Peyer's patch (tissue), 4 donors: ENCODE measurements around the gene IKBKG. TPM values are rescaled to one million over a fixed set of nuclear protein-coding genes. Genes with fewer than 3 reads are reported as not detected.
"Not testable (repeated sequence)": the region's sequence is repeated elsewhere in the genome, so short reads cannot be mapped to it uniquely, and the experiment has no call there.

Experiments used
- DNase-seq, 3 donors: peaks; one replicate each; pipeline ENCODE4 v3.0.0-alpha.2; 2017 to 2019
- H3K27ac ChIP-seq, 4 donors: fragments of 200-600 bp; sonication (generic); one replicate each; pipeline ENCODE4 v1.5.1; 2016 to 2019
- H3K27me3 ChIP-seq, 2 donors: fragments of 200-600 bp; sonication (generic); one replicate each; pipeline ENCODE4 v1.5.1; 2019
- H3K36me3 ChIP-seq, 3 donors: fragments of 200-600 bp; sonication (generic); one replicate each; pipeline ENCODE4 v1.5.1; 2016 to 2019
- H3K4me1 ChIP-seq, 4 donors: fragments of 200-600 bp; sonication (generic); one replicate each; pipeline ENCODE4 v1.5.1; 2016 to 2019
- H3K4me3 ChIP-seq, 4 donors: fragments of 200-600 bp; sonication (generic); 1 replicate in 3 of 4; 2 replicates in 1 of 4; pipeline ENCODE4 v1.5.1; 2016 to 2019; ENCODE audit warnings: mild to moderate bottlenecking in 1 of 4
- H3K9me3 ChIP-seq, 4 donors: fragments of 200-600 bp; sonication (generic); one replicate each; pipeline ENCODE4 v1.5.1; 2016 to 2019; ENCODE audit warnings: mild to moderate bottlenecking in 1 of 4
- POLR2A ChIP-seq, 2 donors: fragments of 450-650 bp; IDR thresholded peaks; one replicate each; pipeline ENCODE4 v1.5.1; 2017; ENCODE audit warnings: antibody characterized with exemption in 2 of 2, mild to moderate bottlenecking in 2 of 2, moderate library complexity in 2 of 2
- total RNA-seq, 4 donors: library from RNA; depleted of rRNA; stranded (reverse); fragments of >200 nt; gene quantifications; one replicate each; pipeline ENCODE4 v1.1.0, GENCODE V29; 2016
- TF ChIP-seq, protein P1 (sequence below), 6 experiments: fragments of 450-650 bp in 4 of 6; fragments of 200-600 bp in 2 of 6; sonication (generic) in 1 of 6; IDR thresholded peaks; one replicate each; pipeline ENCODE4 v1.5.1; 2017 to 2019; ENCODE audit warnings: antibody characterized with exemption in 6 of 6, mild to moderate bottlenecking in 3 of 6, moderate library complexity in 1 of 6

Gene IKBKG
- total RNA-seq, 4 donors from 2014 or later = 11.9 to 74.3 (median 23.3) TPM

DNA sequence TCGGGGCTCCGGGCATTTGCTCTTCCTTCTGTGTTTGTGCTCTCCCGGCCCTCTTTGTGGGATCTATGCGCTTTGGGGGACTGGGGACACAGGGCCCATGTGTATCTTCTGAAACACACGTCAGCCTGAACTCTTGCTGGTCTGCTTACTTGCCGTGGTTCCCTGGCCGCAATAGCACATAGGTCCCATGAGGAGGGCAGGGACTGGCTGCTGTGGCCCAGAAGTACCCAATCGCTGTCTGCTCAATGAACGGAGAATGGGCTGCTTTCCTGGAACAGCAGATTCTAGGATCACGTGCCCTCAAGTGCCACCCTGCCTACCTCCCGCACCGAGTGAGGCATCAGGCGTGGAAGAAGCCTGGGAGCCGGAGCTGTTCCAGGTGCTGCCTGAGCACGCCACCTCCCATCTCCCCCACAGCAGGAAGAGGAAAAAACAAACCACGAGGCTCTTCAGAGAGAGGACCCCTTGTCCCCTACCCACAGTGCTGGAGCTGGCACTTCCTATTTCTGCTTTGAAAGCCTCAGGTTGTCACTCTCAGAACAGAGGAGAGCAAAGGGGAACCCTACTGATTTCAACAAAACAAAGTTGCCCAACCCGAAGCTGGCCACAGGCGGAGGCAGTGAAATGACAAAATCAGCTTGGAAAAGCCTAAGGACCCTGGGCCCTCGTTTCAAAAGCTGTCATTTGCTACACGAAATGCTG lies 4.5 kb upstream of the IKBKG start:
- Histone ChIP-seq H3K4me3 (no peak overlapping the region), H3K4me1 (peaks cover 0 to 10% (median 0%) of the 10 kb centered on the region in 4 donors)
- no peak for TF ChIP-seq POLR2A (IDR thresholded peaks at IDR 0.05)
- TF ChIP-seq, protein P1, sequence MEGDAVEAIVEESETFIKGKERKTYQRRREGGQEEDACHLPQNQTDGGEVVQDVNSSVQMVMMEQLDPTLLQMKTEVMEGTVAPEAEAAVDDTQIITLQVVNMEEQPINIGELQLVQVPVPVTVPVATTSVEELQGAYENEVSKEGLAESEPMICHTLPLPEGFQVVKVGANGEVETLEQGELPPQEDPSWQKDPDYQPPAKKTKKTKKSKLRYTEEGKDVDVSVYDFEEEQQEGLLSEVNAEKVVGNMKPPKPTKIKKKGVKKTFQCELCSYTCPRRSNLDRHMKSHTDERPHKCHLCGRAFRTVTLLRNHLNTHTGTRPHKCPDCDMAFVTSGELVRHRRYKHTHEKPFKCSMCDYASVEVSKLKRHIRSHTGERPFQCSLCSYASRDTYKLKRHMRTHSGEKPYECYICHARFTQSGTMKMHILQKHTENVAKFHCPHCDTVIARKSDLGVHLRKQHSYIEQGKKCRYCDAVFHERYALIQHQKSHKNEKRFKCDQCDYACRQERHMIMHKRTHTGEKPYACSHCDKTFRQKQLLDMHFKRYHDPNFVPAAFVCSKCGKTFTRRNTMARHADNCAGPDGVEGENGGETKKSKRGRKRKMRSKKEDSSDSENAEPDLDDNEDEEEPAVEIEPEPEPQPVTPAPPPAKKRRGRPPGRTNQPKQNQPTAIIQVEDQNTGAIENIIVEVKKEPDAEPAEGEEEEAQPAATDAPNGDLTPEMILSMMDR (IDR thresholded peaks at IDR 0.05) = no peak

DNA sequence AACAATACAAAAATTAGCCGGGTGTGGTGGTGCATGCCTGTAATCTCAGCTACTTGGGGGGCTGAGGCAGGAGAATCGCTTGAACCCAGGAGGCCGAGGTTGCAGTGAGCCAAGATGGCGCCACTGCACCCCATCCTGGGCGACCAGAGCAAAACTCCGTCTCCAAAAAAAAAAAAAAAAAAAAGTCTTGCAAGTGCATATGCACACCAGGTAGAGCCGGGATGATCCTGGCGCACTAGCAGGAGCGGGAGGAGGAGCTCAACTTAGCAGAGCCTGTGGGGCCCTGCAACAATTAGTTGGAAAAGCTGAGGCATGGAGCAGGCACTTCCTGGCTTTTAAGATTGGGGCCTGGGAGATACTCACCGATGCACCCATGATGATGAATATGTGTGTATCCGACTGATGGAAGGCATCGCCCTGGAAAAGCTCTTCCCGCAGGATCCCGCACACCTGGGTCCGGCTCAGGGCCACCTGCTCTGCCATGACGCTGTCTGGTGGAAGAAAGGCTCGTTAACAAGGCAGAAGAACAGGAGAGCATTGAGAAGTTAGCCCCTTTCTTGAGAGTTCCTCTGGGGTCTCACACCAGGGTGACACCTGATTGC lies 1.6 kb upstream of the IKBKG start:
- TF ChIP-seq, protein P1 (IDR thresholded peaks at IDR 0.05) = no peak
- TF ChIP-seq POLR2A (IDR thresholded peaks at IDR 0.05) = no peak
- Histone ChIP-seq H3K4me1 (peaks cover 0 to 23% (median 2%) of the 10 kb centered on the region in 4 donors), H3K27me3 (no peaks in the 10 kb centered on the region), H3K36me3 (no peaks in the 10 kb centered on the region), H3K4me3 (peak overlapping the region; percentile 61 to 84 (median 73)), H3K27ac (peak overlapping the region in 1 of 4 donors; percentile 92), H3K9me3 (no peaks in the 10 kb centered on the region)
- DNase-seq = no peak

More for the DNA sequence above, 4.5 kb upstream of the IKBKG start:
- H3K27ac ChIP-seq = peak overlapping the region; percentile 56 to 71 (median 60)
- H3K9me3 ChIP-seq = no peaks in the 10 kb centered on the region
- peak in 1 of 3 donors; percentile 46 for DNase-seq
- no peaks in the 10 kb centered on the region for H3K36me3 ChIP-seq
- no peaks in the 10 kb centered on the region for H3K27me3 ChIP-seq

DNA sequence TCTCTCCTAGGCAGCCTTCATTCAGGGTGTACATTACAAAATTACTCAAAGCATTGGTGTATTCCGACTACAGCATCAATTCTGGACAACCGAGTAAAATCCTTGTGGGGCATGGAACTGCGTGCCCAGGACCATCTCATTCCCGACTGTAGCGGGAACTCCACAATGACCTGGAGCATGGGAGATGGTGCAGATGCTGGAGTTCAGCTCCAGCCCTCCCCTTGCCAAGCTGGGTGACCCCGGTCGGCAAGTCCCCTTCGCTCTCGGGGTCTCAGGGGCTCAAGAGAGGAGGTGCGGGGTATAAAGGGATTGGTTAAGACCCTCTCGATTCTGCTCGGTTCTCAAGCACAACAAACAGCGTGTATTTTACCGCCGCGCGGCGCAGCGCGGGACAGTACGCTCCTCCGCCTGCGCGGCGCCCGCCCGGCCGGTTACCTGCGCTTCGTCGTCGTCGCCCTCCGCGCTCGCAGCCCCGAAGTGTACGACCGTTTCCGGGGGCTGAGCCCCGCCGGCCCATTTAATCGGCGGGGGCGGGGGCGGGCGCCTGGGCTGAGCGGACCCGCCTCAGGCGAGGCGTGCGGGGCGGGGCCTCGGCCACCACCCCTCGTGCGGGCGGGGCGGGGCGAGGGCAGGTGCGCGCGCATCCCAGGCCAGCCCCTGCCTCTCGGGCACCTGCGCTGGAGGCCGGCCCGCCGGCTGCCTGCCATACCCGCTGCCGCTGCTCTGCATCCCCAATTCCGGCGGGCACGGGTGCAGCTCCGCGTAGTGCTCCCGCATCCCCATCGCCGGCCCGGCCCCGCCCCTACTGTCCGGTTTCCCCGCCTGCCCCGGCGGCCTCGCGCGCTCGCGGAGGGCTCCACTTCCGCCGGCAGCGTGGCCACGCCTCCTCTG lies 821 bp upstream of the IKBKG start, which contains the start of gene G6PD:
Gene G6PD (minus strand): TSS at position 493 of the 891 bp plus-strand sequence. CDS start 691 bp downstream, outside the sequence.
- H3K27ac ChIP-seq = peak within 1 kb of the TSS; percentile 84 to 94 (median 90)
- H3K9me3 ChIP-seq = no peaks in the 10 kb centered on the region
- TF ChIP-seq, protein P1 (IDR thresholded peaks at IDR 0.05) = peak in 1 of 6 experiments; percentile 13
- peak; percentile 42 to 58 for TF ChIP-seq POLR2A (IDR thresholded peaks at IDR 0.05)
- DNase-seq = peak; percentile 74 to 87 (median 87)
- H3K36me3 ChIP-seq = no peaks in the 10 kb centered on the region
- peaks cover 0 to 23% (median 2%) of the 10 kb centered on the region in 4 donors for H3K4me1 ChIP-seq
- no peaks in the 10 kb centered on the region for H3K27me3 ChIP-seq
- peak within 1 kb of the TSS; percentile 61 to 84 (median 73) for H3K4me3 ChIP-seq

DNA sequence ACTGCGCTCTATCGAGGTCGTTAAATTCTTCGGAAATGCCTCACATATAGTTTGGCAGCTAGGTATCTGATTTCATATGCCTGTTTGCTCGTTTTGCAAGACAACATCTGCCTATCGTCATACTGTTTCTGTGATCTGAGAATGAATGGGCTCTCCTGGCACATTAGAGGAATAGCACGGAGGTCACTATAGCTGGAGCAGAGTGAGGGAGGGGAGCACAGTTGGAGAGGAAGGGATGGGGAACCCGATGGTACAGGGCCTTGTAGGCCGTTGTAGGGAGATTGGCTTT lies 552 bp downstream of the IKBKG start:
- no peak for DNase-seq
- H3K4me1 ChIP-seq = peaks cover 0 to 18% (median 2%) of the 10 kb centered on the region in 4 donors
- TF ChIP-seq POLR2A (IDR thresholded peaks at IDR 0.05) = no peak
- TF ChIP-seq, protein P1 (IDR thresholded peaks at IDR 0.05) = no peak

DNA sequence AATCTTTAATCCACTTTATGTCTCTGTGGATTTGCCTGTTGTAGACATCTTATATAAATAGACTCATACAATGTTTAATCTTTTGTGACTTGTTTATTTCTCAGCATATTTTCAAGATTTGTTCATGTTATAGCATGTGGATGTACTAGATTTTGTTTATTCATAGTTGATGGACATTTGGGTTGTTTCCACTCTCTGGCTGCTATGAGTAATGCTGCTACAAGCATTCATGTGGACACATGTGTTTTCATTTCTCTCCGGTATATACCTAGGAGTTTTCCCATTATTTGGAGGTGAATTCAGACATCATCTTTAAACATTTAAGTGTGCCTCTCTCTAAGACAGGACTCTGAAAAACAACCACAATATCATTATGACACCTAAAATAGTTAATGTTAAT lies 2.3 kb downstream of the IKBKG start:
- H3K4me1 ChIP-seq = peaks cover 0 to 18% (median 2%) of the 10 kb centered on the region in 4 donors
- H3K9me3 ChIP-seq = no peaks in the 10 kb centered on the region
- no peak overlapping the region for H3K27ac ChIP-seq
- no peak overlapping the region for H3K4me3 ChIP-seq
- H3K36me3 ChIP-seq = peaks cover 0 to 8% (median 0%) of the 10 kb centered on the region in 3 donors
- H3K27me3 ChIP-seq = no peaks in the 10 kb centered on the region
- no peak for DNase-seq
- TF ChIP-seq, protein P1 (IDR thresholded peaks at IDR 0.05) = no peak
- TF ChIP-seq POLR2A (IDR thresholded peaks at IDR 0.05) = no peak

More for the DNA sequence above, 552 bp downstream of the IKBKG start:
- Histone ChIP-seq H3K4me3 (peak overlapping the region; percentile 61 to 84 (median 73)), H3K36me3 (no peaks in the 10 kb centered on the region), H3K9me3 (no peaks in the 10 kb centered on the region), H3K27ac (peak overlapping the region; percentile 84 to 94 (median 90)), H3K27me3 (no peaks in the 10 kb centered on the region)

DNA sequence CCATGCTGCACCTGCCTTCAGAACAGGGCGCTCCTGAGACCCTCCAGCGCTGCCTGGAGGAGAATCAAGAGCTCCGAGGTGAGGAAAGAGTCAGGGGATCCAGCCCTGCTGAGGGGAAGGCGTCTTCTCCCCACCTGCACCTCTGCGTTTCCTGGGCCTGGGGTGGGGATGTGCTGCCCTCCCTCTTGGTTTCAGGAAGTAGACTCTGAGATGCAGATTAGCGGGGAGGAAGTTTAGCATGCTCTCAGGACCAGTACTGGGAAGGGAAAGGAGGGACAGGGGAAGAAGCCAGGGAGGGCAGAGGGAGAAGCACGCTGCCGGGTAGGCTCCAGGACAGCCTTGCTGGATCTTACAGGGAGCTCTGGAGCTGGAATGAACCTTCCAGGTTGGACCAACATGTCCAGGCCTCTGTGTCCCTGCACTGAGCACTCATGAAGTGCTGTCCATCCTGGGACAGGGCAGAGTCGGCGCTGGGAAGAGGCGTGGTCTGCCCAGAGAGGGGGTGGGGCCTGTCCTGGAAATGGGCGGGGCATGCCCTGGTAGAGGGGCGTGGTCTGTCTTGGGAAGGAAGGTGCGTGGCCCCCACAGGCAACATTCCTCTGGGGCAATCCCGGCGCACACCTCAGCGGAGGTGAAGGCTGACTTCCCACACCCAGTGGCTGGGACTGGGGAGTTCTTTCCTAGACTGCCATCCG lies 4.8 kb downstream of the IKBKG start:
- DNase-seq, H3K9me3 ChIP-seq, H3K27ac ChIP-seq, H3K27me3 ChIP-seq, H3K4me3 ChIP-seq: not testable (repeated sequence)
- peaks cover 0 to 16% (median 0%) of the 10 kb centered on the region in 3 donors for H3K36me3 ChIP-seq
- peaks cover 0 to 13% (median 2%) of the 10 kb centered on the region in 4 donors for H3K4me1 ChIP-seq

DNA sequence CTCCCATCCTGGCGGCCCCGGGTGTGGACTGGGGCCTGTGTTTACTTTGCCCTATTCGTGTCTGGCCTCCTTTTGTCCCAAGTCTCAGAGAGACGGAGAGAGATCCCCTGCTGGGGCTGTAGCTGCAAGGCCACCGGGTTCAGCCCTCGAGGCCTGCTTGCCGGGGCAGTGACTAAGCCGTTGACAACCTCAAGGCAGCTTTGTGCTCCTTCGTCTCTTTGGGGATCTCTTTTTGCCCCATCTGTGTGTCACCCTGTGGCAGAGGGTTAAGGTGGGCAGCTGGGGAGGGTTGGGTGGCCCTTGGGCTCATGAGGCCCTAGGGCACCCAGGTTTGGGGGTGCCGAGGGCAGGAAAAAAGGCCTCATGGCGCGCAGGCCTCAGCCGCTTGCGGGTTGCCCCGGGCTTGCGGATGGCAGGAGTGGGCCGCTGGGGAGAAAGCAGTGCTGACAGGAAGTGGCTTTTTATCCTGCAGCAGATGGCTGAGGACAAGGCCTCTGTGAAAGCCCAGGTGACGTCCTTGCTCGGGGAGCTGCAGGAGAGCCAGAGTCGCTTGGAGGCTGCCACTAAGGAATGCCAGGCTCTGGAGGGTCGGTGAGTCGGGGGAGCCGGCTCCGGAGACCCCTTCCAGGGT lies 10.8 kb downstream of the IKBKG start:
- not testable (repeated sequence) for DNase-seq, H3K27ac ChIP-seq, H3K4me1 ChIP-seq, H3K4me3 ChIP-seq, H3K27me3 ChIP-seq, H3K9me3 ChIP-seq
- H3K36me3 ChIP-seq = peaks cover 0 to 15% (median 0%) of the 10 kb centered on the region in 3 donors
